ENCODE results near the gene ZNF248.
"Not testable (repeated sequence)": the region's sequence is repeated elsewhere in the genome, so short reads cannot be mapped to it uniquely, and the experiment has no call there.

The ZNF248 gene

DNA sequence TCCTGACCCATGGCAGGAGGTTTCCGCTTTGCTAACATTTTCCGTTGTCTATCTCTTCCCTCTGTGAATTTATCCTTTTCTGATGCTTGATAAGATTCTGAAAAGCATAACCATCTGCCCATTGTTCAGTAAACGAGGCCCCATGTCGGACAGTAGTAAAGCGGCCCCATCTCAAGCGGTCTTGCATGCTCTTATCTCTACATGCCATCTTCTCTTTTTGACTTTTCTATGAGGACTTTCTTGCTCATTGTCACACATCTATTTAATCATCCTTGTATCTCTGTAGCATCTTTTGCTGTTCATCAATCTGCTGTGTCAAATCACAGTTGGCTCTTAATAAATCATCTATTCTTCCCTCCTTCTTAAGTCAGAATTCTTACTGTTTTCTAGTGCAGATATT is 37.6 kb downstream of the ZNF248 start:
- no peak for DNase-seq

DNA sequence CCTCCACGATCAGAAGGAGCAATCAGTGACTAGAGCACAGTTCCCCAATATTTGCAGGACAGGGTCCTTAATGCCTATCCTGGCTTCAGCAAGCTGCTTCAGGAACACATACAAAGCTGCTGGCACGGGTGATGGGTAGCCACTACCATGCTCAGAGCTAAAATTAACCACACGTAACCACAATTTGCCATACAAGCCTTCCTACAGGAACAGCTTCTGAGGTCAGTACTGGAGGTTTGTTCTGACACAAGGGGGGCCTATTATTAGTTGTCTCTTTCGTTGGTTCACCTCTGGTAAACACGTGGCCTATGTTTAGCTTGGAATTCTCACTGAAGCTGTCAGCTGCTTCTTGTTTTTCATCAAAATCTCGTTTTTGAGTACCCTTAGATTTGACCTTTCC is 41.1 kb downstream of the ZNF248 start:
- DNase-seq = no peak

DNA sequence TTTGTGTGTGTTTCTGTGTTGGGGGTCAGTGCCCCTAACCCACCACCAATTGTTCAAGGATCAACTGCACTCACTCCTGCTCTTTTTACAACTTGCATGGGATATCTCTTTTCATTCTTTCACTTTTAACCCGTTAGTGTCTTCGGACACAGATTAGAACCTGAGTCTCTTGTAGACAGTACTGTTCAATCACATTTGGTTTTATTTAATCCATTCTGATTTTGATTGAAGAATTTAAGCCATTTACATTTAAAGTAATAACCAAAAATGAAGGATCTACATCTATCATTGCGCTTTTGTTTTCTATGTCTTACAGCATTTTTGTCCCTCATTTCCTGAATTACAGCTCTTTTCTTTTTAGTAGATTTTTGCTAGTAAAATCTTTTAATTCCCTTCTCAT is 43.6 kb downstream of the ZNF248 start:
- no peak for DNase-seq

DNA sequence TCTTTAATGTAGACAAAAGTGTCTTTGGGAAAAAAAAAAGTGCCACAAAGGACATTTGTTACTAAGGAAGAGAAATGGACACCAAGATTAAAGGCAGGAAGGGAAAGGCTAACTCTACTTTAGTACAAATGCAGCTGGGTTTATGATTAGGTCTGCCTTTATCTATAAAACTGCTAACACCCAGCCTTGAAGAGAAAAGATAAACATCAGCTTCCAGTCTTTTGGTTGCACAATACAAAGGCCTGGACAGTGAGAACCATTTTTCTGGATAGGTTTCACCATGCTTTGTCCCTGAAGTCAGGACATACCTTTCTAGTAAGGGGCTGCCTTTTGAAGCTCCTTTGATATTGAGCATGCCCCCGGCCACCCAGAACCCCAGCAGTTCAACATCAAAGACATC is 45.1 kb downstream of the ZNF248 start:
- DNase-seq = no peak

DNA sequence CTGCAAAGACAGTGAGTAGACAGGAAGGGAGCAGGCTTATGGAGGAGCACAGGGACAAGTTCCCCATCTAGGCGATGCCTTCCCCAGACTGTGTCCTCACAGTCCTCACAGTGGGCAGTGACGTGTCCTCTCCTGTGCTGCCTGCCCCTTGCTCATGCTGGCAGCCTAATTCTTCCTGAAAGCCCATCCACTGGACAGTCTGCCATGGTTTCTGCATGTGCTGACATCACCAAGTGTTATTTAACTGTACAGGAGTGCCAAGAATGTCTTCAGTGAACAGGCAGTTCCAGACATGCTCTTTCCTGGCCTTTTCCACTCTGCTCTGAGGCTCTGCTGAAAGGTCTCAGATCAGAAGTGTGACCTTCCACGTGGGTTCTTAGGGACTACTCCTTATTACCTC is 54.1 kb downstream of the ZNF248 start:
- no peak for DNase-seq

DNA sequence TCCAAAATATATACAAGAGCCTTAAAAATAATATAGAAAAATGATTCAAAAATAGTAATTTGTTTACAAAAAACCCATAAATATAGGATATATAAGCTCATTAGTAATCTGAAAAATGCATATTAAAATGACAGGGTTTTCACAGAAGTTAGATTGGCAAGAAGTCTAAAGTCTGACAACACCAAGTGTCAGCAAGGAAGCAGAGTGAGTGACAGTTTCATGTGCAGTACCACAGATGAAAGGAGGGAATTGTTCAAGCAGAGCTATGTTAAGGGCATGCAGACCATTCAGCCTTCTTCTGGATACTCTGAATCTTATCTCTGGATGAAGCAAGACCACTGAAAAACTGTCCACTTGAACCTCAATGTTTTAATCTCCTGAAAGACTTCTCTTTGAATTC is 55.9 kb downstream of the ZNF248 start:
- no peak for DNase-seq

DNA sequence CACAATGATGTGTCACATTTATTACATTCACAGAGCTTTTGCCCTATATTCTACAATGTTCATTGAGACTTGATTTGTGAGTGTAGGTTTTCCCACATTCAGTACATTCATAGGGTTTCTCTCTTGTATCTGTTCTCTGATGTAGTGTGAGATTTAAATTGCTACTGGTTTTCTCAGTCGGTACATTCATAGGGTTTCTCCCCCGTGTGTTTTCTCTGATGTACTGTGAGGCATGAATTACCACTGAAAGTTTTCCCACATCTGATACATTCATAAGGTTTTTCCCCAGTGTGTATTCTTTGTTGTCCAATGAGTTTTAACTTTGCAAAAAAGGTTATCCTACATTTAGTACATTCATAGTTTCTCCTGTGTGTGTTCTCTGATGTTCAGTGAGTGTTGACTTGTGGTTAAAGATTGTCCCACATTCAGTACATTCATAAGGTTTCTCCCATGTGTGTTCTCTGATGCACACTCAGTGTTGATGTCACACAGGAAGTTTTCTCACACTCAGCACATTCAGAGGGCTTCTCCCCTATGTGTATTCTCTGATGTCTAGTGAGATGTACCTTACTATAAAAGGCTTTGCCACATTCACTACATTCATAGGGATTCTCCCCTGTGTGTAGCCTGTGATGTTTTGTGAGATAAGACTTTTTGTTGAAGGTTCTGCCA is 63.0 kb downstream of the ZNF248 start:
- no peak for DNase-seq

DNA sequence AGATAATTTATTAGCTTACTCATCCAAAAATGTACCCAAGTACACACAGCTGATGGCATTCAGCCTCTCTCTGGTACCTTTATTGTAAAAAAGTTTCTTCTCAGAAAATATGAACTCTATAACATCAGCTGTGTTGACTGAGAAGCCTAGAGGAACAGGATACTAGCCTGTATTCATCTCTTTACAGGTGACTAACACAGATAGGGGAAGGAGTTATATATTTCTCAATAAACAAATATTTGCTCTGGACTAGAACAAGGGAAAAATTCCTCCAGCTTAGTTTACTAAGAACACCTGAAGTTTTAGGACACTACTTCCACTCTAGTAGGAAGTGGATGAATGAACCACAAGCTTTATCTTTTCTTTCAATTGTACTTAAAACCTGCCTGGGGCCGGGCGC is 67.8 kb downstream of the ZNF248 start:
- DNase-seq = no peak

DNA sequence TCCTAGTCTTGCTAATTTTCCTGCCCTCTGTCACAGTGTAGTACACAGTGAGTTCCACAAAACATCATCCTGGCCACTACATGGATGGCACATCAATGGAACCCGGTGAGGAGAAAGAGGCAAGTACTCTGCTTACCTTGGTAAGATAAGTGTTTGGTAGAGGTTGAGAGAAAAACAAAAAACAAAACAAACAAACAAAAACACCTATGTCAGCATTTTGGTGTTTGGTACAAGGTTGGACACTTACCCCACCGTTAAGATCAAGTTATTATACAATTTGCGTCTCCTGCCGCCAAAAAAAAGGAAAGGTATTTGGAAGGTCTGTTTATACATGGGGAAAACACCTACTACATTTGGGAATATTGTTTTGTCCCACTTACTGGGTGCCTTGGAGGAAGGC is 72.7 kb downstream of the ZNF248 start:
- DNase-seq = no peak

DNA sequence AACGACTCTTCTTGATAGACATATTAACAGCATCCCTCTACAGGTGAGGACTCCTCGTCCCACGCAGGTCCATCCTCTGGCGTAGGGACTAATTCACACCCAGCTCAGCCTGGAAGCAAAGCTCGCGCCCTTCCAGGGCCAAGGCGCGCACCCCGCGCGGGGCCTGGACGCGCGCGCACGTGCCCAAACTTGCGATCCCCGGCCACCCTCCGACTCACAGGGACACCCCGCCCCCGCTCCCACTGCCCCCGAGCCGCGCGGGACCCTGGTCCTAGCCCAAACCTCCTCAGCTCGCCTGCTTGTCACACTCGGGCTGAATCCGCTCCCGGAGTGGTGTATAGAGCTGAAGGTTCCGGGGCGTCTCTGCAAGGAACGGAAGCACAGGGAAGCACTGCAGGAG is 76.9 kb downstream of the ZNF248 start:
- no peak for DNase-seq

DNA sequence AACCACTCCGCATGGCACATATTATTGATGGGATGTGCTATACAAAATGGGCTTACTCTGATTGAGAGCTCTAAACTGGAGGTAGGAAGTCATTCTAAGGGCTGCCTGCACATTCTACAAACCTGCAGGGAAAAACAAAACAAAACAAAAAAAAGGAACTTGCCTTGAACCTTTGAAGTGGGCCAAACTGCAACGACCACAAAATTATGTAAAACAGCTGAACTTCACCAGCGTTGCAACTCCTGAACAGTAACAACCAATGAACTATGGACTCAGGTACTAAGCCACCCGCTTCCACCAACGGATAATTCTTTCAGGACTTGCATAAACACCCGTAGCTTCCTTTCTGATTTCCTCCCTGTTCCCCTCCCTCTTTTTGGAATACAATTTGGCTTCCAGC is 80.4 kb downstream of the ZNF248 start:
- no peak for DNase-seq

DNA sequence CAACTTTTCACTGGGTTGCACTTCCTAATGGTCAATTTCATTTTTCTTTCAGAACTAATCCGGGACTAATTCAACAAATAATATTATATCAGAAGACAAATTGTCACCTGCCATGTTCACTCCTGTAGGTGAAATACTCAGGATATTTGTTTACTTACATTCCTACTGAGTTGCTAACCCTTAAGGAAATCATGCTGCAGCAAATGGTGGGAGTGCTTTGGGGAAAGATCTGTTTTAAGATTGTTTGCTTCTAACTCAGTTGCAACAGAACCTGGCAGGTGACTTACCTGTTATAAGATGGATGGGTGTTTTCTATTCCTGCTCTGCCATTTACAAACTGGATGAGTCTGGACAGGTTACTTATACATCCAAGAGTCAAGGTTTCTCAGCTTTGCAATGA is 81.8 kb downstream of the ZNF248 start:
- no peak for DNase-seq

DNA sequence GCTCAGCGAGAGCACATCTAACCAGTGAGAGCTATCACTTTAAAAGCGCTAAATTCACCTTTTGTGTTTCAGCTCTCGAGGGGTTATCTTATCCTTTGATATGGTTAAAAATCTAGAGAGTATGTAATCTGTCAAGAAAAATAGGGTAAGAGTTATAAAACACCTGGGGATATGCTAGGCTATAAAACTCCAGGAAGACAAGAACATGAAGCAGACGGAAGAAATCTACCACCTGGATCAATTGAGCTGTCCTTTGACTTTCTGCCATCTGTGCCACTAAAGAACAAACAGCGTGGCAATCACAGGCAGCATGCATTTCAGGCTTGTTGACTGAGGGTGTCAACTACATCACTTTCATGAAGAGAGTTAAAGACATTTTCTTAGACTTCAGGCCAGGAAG is 83.1 kb downstream of the ZNF248 start:
- DNase-seq = no peak

DNA sequence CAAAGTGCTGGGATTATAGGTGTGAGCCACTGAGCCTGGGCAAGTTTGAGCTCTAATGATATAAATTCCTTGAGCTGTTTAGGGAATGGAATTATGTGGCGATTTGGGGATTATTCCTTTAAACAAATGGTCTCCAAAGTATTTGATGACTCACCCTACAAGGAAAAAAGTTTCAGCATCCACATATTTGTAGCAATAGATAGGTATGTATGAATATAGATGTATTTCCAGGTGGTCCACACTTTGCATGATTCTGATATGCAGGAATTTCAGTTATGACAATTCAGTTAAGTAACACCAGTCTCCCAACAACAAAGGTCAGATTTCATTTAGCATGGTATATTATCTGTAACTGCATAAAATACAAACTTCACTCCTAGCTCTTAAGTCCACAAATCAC is 92.2 kb downstream of the ZNF248 start:
- DNase-seq = no peak

DNA sequence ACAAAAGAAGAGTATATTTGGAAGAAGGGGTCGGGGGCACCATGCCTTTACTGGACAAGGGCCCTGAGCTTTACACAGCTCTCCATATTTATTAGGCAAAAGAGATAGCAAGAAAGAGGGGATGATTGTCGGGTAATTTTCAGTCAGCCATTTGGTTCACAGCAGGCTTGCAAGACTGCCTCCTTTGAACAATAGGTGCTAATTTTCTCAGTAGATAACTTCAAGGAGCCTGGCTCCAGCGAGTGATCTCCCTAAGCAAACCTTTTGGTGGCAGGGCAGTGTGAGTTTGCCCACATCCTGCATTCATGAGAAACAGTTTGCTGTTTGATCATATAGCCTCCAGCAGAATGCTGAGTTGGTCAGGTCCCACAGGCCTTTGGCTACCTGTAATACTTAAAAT is 94.3 kb downstream of the ZNF248 start:
- no peak for DNase-seq

DNA sequence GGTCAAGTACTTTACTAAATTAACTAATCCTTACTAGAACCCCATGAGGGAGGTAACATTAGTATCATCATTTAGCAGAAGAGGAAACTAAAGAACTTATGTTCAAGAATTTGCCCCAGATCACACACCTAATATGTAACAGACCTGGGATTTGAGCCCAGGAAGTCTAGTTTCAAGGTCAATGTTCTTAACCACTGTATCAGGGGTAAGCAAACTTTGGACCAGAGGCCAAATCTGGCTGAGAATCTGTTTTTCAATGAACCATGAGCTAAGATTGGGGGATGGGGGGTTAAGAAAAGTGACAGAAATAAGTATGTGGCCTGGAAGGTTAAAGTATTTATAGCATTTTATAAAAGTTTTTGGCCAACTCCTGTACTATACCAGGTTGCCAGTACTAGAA is 95.1 kb downstream of the ZNF248 start:
- no peak for DNase-seq

DNA sequence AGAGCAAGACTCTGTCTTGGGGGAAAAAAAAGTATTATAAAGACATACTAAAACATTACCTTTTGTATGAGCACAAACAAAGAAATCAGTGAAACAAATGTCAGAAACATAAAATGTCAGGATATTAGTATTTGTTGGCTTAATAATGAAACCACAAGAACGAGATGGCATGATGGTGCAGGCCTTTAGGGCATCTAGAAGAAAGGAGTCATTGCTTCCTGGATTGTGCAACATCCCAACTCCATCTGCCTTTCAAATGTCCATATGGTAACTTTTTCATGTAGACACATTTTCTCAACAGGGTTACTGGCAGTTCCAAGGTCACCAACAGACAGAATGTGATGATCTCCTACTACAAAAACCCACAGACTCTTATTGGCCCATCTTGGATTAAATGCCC is 96.6 kb downstream of the ZNF248 start:
- DNase-seq = no peak

DNA sequence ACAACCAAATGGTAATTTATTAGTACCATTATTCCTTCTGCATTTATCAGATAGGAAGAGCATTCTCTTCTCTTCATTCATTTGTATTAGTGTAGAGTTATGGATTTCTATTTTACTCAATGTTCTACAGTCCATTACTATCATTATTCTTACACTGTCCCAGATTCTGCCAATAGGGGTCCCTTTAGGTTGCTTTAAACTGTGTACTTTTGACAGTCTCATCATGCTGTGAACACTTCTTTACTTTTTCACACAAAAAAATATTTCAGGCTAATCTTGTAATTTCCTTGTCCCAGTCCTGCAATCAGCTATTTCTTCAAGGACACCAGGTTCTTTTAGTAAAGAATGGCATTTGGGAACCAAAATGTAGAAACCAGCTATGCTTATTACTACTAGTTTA is 99.3 kb downstream of the ZNF248 start:
- no peak for DNase-seq

DNA sequence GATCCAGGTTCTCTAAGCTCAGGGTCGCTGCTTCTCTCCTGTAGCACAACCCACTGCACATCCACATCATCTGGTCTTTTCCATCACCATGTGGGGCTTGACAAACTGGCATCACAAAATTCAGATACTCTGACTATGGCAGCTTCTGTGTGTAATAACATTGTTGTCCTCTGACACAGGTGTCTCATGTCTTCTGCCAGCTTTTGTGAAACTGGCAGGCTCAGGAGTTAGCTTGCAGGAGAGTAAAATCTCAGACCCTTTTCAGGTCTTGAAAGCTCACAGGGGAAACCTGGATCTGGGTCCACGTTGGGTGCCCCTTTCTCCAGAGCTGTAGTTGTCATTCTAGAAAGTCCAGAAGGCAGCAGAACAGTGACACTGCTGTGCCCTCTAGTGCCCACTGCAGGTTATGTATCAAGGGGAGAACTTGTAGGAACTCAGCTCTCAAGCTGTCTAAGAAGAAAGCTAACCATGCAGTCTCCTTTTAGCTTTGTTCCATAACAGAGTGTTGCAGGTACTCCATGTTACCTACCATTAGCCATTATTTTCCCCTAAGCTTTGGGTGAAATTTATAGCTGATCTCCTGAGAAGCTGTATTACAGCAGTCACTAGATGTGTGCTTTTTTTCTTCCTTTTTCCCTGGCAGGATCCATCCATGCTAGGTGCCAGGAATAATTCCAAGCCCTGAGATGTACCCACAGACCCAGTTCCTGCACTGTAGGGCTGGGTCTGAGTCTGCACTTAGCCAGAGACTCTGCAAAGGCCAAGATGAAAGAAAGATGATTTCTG is 102.7 kb downstream of the ZNF248 start:
- DNase-seq = no peak

DNA sequence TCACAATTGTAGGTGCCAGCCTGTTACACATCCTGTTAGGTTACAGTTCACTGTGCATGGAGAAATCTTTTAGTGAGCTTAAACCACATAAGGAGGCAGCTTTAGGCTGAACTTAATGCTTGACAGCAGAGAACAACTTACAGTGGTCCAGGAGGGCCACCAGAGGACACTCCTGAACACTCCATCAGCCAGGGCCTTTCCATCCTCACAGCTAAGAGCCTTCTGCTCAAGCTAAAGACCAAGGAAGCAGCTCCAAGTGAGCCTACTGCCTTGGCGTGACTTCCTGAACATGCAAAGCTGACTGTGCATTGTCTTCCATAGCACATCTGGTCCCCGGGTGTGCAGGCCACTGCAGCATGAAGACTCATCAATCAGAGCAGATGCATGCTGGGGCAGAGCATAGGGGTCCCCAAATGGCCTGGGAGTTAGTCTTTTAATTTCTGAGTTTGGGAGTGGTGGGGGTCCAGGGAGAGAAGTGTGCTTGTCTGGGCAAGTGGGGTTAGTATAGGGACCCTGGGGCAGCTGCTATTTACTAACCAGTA is 105.0 kb downstream of the ZNF248 start:
- DNase-seq = no peak

DNA sequence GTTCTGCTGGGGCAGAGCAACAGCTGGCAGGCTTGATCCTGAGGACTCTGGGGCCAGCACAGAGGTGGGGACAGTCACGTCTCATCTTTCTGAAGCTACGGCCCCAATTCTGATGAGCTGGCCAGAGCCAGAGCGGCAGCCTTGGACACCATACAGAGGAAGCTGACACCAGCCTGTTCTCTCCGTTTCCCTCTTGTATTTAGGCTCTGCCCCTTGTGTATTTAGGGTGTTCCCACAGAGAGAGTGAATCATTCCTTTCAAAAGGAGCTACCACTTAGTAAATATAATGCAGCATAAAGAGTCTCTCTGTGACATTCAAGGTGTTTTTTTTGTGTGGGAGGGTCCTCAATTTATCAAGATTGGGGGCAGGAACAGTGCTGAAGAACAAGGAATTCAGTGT is 109.2 kb downstream of the ZNF248 start:
- DNase-seq = no peak

DNA sequence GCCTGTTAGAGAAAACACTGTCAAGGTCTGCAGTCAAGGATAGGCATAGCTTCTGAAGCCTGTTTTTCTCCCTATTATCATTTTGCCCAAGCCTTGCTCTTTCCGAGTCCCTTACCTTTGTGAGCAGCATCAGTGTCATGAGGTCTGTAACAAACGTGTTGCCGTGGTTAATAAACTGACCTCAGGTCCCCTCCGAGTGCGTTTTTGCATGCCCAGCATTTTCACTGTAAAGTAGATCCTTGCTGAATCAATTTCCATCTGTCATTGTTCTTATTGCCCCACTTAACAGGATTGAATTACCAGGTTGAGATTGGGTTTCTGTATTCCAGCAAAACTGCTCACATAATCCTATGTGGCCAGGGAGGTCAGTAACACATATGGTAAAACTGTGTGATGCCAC is 110.3 kb downstream of the ZNF248 start:
- no peak for DNase-seq

DNA sequence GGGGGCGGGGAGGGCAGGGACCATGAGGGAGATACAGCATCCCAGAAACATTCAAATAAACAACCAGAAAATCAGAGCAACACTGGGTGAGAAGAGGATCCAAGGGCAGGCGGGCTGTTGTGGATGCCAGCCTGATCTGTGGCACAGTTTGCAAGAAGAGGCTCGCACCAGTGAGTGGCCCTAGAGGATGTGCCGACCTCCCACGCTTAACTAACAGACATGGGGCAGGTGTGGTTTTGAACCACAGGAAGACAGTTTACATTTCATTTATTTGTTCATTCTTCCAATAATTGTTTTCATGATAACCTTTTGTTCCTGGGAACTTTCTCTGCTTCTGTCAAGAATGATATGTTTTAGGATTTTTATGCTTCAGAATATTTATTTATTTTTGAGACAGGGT is 115.6 kb downstream of the ZNF248 start:
- DNase-seq = no peak

DNA sequence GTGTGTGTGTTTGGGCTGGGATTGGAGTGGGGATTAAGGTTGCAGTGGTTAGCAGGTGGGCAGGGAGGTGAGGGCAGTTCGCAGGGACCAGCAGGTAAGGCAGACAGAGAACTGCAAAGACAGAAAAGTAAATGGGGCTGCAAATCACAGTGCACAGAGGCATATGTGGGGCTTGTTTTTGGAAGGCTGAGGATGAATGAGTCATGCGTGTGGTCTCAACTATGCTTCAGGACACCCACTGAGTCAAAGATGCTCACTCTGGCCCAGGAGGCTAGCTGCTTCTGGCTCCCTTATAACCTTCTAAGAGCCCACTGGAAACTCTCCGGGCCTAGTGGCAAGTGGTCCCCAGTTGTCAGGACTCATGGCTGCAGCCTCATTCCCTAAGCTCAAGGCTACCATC is 118.2 kb downstream of the ZNF248 start:
- no peak for DNase-seq

DNA sequence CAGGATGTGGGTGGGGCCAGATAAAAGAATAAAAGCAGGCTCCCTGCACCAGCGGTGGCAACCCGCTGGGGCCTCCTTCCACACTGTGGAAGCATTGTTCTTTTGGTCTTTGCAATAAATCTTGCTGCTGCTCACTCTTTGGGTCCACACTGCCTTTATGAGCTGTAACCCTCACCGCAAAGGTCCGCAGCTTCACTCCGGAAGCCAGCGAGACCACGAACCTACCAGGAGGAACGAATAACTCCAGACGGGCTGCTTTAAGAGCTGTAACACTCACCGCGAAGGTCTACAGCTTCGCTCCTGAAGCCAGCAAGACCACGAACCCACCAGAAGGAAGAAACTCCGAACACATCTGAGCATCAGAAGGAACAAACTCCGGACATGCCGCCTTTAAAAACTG is 119.2 kb downstream of the ZNF248 start:
- not testable (repeated sequence) for DNase-seq

All from right hindlimb (tissue), 1 donor.